Mesendoderm (in vitro differentiated cells): Measurements from ENCODE around the gene SPATA18.

Source experiments
- DNase-seq: peaks from one replicate; pipeline ENCODE4 v3.0.0; 2013
- H2AK5ac ChIP-seq: 2 replicates; pipeline ENCODE4 v1.6.1; 2013; ENCODE audit warnings: low read length, inconsistent platforms
- H2BK120ac ChIP-seq: 2 replicates; pipeline ENCODE4 v1.6.1; 2013; ENCODE audit warnings: low read depth, mild to moderate bottlenecking, low read length, moderate library complexity, mixed read lengths
- H2BK15ac ChIP-seq: replicated peaks from 2 replicates; pipeline ENCODE4 v1.6.1; 2013; ENCODE audit warnings: low read depth, mild to moderate bottlenecking, moderate library complexity
- H2BK5ac ChIP-seq: 2 replicates; pipeline ENCODE4 v1.6.1; 2013; ENCODE audit warnings: low read length, inconsistent platforms
- H3K18ac ChIP-seq: 2 replicates; pipeline ENCODE4 v1.6.1; 2013; ENCODE audit warnings: mild to moderate bottlenecking, low read length, mixed read lengths
- H3K23ac ChIP-seq: one replicate; pipeline ENCODE4 v1.6.1; 2013; ENCODE audit warnings: low read length
- H3K27ac ChIP-seq: 2 replicates; pipeline ENCODE4 v1.5.1; 2013; ENCODE audit warnings: low read depth, mild to moderate bottlenecking, inconsistent platforms, low read length, moderate library complexity
- H3K27me3 ChIP-seq: 2 replicates; pipeline ENCODE4 v1.6.1; 2013; ENCODE audit warnings: low read length, control low read depth, mild to moderate bottlenecking, inconsistent platforms; ENCODE audit not compliant: insufficient read depth, poor library complexity
- H3K36me3 ChIP-seq: 2 replicates; pipeline ENCODE4 v1.6.1; 2013; ENCODE audit warnings: low read length, inconsistent platforms; ENCODE audit not compliant: control insufficient read depth, insufficient read depth
- H3K4ac ChIP-seq: one replicate; pipeline ENCODE4 v1.6.1; 2013; ENCODE audit warnings: low read depth, mild to moderate bottlenecking, low read length, moderate library complexity
- H3K4me1 ChIP-seq: 2 replicates; pipeline ENCODE4 v1.6.1; 2013; ENCODE audit warnings: low read depth, low read length, inconsistent platforms; ENCODE audit not compliant: control insufficient read depth
- H3K4me2 ChIP-seq: 2 replicates; pipeline ENCODE4 v1.6.1; 2013; ENCODE audit warnings: low read length
- H3K4me3 ChIP-seq: 2 replicates; pipeline ENCODE4 v1.5.1; 2013; ENCODE audit warnings: mild to moderate bottlenecking, low read length
- H3K56ac ChIP-seq: one replicate; pipeline ENCODE4 v1.6.1; 2013; ENCODE audit warnings: low read length
- H3K79me1 ChIP-seq: 2 replicates; pipeline ENCODE4 v1.6.1; 2013; ENCODE audit warnings: low read length, inconsistent platforms
- H3K79me2 ChIP-seq: 2 replicates; pipeline ENCODE4 v1.6.1; 2013; ENCODE audit warnings: mild to moderate bottlenecking, low read length; ENCODE audit not compliant: control insufficient read depth, insufficient read depth
- H3K9ac ChIP-seq: 2 replicates; pipeline ENCODE4 v1.6.1; 2013; ENCODE audit warnings: low read length, inconsistent platforms
- H4K5ac ChIP-seq: one replicate; pipeline ENCODE4 v1.6.1; 2013; ENCODE audit warnings: low read length
- H4K8ac ChIP-seq: one replicate; pipeline ENCODE4 v1.6.1; 2013; ENCODE audit warnings: low read depth, mild to moderate bottlenecking, control low read depth, low read length, moderate library complexity
- WGBS: extraction: QIAGEN DNeasy Blood & Tissue Kit; methylation state at CpG from one replicate; pipeline ENCODE4 v1.1.7; 2013; ENCODE audit warnings: low lambda C conversion rate, missing lambda C conversion rate; ENCODE audit not compliant: insufficient coverage; ENCODE audit errors: extremely low coverage; 5-methylcytosine and 5-hydroxymethylcytosine counted together

The SPATA18 gene

GRCh38 chr4:52028970-52029369, 22.1 kb upstream of the SPATA18 start:
- H3K79me2 ChIP-seq = no peaks in the 10 kb centered on the region
- H2AK5ac ChIP-seq = no peak overlapping the region
- H3K18ac ChIP-seq = no peak overlapping the region
- no peaks in the 10 kb centered on the region for H3K4me1 ChIP-seq
- no peak overlapping the region for H3K4ac ChIP-seq
- no peak overlapping the region for H2BK5ac ChIP-seq
- H4K8ac ChIP-seq = no peak overlapping the region
- H3K79me1 ChIP-seq = peaks cover 2% of the 10 kb centered on the region
- no peak for DNase-seq
- no peak overlapping the region for H3K23ac ChIP-seq
- no peak overlapping the region for H3K4me2 ChIP-seq
- peaks cover 1% of the 10 kb centered on the region for H3K36me3 ChIP-seq
- no peak overlapping the region for H3K27ac ChIP-seq
- H2BK15ac ChIP-seq = no peak overlapping the region
- H3K4me3 ChIP-seq = no peak overlapping the region
- no peak overlapping the region for H2BK120ac ChIP-seq
- no peak overlapping the region for H3K9ac ChIP-seq
- no peaks in the 10 kb centered on the region for H3K27me3 ChIP-seq
- no peak overlapping the region for H3K56ac ChIP-seq
- WGBS = 100% methylated on average over 1 of the region's 1 CpG
- H4K5ac ChIP-seq = no peak overlapping the region

GRCh38 chr4:52032005-52032404, 19.1 kb upstream of the SPATA18 start:
- Histone ChIP-seq H3K4me1 (no peaks in the 10 kb centered on the region), H3K79me2 (peaks cover 4% of the 10 kb centered on the region), H3K4ac (no peak overlapping the region), H3K79me1 (peaks cover 7% of the 10 kb centered on the region), H3K9ac (no peak overlapping the region), H3K18ac (no peak overlapping the region), H3K27me3 (no peaks in the 10 kb centered on the region), H3K36me3 (peaks cover 1% of the 10 kb centered on the region), H2BK15ac (no peak overlapping the region), H3K56ac (no peak overlapping the region), H3K4me3 (no peak overlapping the region), H3K23ac (no peak overlapping the region), H4K5ac (no peak overlapping the region), H3K27ac (no peak overlapping the region), H4K8ac (no peak overlapping the region), H2BK120ac (no peak overlapping the region), H2AK5ac (no peak overlapping the region), H3K4me2 (no peak overlapping the region), H2BK5ac (no peak overlapping the region)
- DNase-seq = no peak
- WGBS = no CpG with 5 or more reads among the region's 1 CpG

DNA sequence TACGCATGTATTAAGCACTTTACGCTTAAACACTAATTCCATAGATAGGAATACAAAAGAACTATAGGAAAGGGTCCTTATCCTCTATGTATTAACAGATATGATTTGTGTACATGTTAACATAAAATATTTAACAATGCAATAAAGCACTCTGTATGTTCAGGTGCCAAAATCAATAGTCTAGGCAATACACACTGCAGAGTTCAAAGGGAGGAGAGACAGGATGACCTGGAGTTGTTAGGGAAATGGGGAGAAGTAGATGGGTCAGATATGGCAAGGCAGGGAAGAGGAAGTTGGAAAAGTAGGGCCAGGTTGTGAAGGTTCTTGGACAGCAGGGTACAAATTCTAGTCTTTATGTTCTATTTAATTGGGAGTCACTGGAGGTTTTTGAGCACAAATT, 15.9 kb upstream of the SPATA18 start:
- Histone ChIP-seq H3K27me3 (no peaks in the 10 kb centered on the region), H4K5ac (no peak overlapping the region), H3K56ac (no peak overlapping the region), H2BK5ac (no peak overlapping the region), H3K79me2 (peaks cover 4% of the 10 kb centered on the region), H4K8ac (no peak overlapping the region), H2AK5ac (no peak overlapping the region), H3K36me3 (no peaks in the 10 kb centered on the region), H3K4me2 (no peak overlapping the region), H3K18ac (no peak overlapping the region), H2BK120ac (no peak overlapping the region), H3K23ac (no peak overlapping the region), H3K4me3 (no peak overlapping the region), H2BK15ac (no peak overlapping the region), H3K27ac (no peak overlapping the region), H3K4ac (no peak overlapping the region), H3K79me1 (peaks cover 7% of the 10 kb centered on the region), H3K4me1 (no peaks in the 10 kb centered on the region), H3K9ac (no peak overlapping the region)
- no CpG with 5 or more reads among the region's 2 CpGs for WGBS
- DNase-seq = no peak

GRCh38 chr4:52036886-52037530, 14.1 kb upstream of the SPATA18 start:
- Histone ChIP-seq H3K27ac (no peak overlapping the region), H4K8ac (no peak overlapping the region), H3K4me1 (no peaks in the 10 kb centered on the region), H2BK15ac (no peak overlapping the region), H2BK120ac (no peak overlapping the region), H3K36me3 (no peaks in the 10 kb centered on the region), H3K4me2 (no peak overlapping the region), H3K79me1 (peaks cover 7% of the 10 kb centered on the region), H3K56ac (no peak overlapping the region), H3K79me2 (peaks cover 4% of the 10 kb centered on the region), H3K4ac (no peak overlapping the region), H3K23ac (no peak overlapping the region), H2BK5ac (no peak overlapping the region), H3K18ac (no peak overlapping the region), H3K4me3 (no peak overlapping the region), H4K5ac (no peak overlapping the region), H3K9ac (no peak overlapping the region), H2AK5ac (no peak overlapping the region), H3K27me3 (no peaks in the 10 kb centered on the region)
- no CpG with 5 or more reads among the region's 7 CpGs for WGBS
- no peak for DNase-seq

GRCh38 chr4:52037689-52038102, 13.4 kb upstream of the SPATA18 start:
- Histone ChIP-seq H3K9ac (peak overlapping the region; percentile 79), H2BK5ac (no peak overlapping the region), H2BK15ac (no peak overlapping the region), H3K4me3 (peak overlapping the region; percentile 62), H3K36me3 (no peaks in the 10 kb centered on the region), H2BK120ac (peak overlapping the region; percentile 82), H3K18ac (peak overlapping the region; percentile 98), H2AK5ac (no peak overlapping the region), H4K5ac (no peak overlapping the region), H3K27me3 (no peaks in the 10 kb centered on the region), H3K27ac (no peak overlapping the region), H3K4me1 (no peaks in the 10 kb centered on the region), H4K8ac (peak overlapping the region; percentile 95), H3K79me1 (peaks cover 7% of the 10 kb centered on the region), H3K79me2 (peaks cover 4% of the 10 kb centered on the region), H3K4ac (peak overlapping the region; percentile 78), H3K4me2 (peak overlapping the region; percentile 35), H3K23ac (no peak overlapping the region), H3K56ac (peak overlapping the region; percentile 81)
- no CpG with 5 or more reads among the region's 25 CpGs for WGBS
- peak; percentile 51 for DNase-seq
